ENCODE measurements around the gene CLCN7.

Gene CLCN7, protein sequence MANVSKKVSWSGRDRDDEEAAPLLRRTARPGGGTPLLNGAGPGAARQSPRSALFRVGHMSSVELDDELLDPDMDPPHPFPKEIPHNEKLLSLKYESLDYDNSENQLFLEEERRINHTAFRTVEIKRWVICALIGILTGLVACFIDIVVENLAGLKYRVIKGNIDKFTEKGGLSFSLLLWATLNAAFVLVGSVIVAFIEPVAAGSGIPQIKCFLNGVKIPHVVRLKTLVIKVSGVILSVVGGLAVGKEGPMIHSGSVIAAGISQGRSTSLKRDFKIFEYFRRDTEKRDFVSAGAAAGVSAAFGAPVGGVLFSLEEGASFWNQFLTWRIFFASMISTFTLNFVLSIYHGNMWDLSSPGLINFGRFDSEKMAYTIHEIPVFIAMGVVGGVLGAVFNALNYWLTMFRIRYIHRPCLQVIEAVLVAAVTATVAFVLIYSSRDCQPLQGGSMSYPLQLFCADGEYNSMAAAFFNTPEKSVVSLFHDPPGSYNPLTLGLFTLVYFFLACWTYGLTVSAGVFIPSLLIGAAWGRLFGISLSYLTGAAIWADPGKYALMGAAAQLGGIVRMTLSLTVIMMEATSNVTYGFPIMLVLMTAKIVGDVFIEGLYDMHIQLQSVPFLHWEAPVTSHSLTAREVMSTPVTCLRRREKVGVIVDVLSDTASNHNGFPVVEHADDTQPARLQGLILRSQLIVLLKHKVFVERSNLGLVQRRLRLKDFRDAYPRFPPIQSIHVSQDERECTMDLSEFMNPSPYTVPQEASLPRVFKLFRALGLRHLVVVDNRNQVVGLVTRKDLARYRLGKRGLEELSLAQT

DNA sequence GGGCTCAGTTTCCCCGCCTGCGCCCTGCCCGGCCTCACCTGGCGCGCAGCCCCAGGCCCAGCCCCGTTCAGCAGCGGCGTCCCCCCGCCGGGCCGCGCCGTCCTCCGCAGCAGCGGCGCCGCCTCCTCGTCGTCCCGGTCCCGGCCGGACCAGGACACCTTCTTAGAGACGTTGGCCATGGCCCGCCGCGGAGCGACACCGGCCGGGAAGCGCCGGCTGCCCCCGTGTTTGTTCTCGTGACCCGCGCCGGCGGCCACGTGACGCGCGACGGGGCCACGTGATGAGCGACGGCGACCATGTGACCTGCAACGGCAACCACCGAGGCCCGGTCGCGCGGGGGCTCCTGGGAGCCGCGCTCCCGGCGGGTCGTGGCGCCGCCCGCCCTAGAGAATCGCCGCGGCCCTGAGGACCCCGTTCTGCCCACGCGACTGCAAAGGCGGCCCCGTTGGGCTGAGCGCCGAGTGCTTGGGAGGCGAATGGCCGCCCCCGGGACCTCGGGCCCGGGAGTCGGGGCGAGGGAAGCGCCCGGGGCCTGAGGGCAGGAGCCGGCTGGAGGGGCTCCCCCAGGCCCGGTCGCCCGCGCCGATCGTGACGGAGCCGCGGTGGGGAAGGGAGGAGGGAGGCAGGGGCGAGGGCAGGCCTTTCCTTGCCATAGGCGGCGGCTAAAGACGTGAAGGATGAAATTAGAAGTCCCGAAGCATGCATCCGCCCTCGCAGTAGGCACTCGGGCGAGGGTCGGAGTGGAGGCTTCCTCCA lies at the start of gene CLCN7:
TSS of gene CLCN7 (minus strand) at position 233 of the 756 bp plus-strand sequence. CDS start at position 179, 54 bp downstream.
- DNase-seq = peak; percentile 93 to 94
- TF ChIP-seq GATA1 (IDR thresholded peaks at IDR 0.05; ENCODE audit: low read depth, low read length) (no peak), POLR2A (IDR thresholded peaks at IDR 0.05; ENCODE audit: low read length) (peak; percentile 86)

DNA sequence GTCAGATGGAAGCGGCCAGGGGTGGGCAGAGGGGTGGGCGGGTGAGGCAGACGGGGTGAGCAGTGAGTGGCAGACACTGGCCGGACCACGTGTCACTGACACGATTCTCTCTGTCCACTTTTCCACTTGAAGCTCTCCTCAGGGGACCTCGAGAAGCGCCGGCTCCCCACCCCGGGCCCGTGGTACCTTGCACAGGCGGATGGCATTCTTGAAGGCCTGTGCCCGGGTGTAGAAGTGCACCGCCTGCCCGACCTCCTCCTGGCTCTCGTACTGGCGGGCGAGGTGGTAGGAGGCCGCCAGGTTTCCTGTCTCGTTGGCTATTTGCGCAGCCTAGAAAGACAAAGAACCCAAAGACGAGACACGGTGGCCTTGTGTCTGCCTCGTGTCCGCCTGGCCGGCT lies 49.5 kb upstream of the CLCN7 start:
- no peak for DNase-seq
- no peak for TF ChIP-seq POLR2A (IDR thresholded peaks at IDR 0.05; ENCODE audit: low read length)
- TF ChIP-seq GATA1 (IDR thresholded peaks at IDR 0.05; ENCODE audit: low read depth, low read length) = no peak

DNA sequence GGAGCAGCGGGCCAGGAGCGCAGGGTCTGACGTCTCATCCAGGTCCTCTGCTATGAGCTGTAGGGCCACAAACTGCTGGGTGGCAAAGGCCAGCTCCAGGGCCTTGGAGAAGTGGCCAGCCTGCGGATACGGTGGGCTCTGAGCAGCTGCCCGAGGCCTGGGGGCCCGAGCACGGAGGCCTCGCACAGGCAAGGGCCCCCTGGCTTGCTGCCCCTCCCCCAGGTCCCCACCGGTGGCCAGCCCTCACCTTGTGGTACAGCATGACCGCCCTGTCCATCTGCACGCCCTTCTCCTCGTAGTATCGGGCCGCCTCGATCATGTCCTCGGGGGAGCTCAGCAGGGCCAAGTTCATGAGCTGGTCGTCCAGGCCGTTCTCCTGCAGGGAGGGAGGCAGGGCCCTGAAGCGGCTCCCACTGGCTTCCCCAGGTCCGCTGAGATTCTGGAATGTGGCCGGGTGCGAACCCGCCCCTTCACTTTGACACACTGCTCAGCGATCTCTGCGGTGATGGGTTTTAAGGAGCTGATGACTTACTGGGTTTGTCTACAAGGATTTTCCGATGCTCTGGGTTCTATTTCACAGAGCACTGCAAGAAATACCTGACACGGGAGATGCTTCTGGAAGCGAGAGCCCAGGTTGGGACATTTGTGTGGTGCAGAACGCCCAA lies 48.9 kb upstream of the CLCN7 start:
- TF ChIP-seq POLR2A (IDR thresholded peaks at IDR 0.05; ENCODE audit: low read length) (no peak), GATA1 (IDR thresholded peaks at IDR 0.05; ENCODE audit: low read depth, low read length) (no peak)
- DNase-seq = no peak

DNA sequence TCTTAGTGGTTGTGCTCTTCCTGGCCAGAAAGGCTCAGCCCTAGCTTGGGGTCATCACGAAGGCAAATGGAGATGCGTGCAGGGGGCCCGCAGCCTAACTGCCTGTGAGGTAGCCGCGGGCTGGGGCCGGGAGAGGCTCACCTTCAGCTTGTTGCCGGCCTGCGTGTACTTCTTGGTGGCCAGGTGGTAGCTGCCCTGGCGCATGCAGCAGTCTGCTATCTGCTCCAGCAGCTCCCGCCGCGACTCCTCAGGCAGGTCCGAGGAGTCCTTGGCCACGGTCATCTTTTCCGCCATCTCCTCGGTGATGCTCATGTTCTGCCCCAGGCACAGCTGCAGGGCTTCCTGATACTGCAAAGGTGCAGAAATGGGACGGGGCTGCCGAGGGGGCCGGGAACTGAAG lies 45.6 kb upstream of the CLCN7 start:
- TF ChIP-seq GATA1 (IDR thresholded peaks at IDR 0.05; ENCODE audit: low read depth, low read length) (no peak), POLR2A (IDR thresholded peaks at IDR 0.05; ENCODE audit: low read length) (no peak)
- no peak for DNase-seq

DNA sequence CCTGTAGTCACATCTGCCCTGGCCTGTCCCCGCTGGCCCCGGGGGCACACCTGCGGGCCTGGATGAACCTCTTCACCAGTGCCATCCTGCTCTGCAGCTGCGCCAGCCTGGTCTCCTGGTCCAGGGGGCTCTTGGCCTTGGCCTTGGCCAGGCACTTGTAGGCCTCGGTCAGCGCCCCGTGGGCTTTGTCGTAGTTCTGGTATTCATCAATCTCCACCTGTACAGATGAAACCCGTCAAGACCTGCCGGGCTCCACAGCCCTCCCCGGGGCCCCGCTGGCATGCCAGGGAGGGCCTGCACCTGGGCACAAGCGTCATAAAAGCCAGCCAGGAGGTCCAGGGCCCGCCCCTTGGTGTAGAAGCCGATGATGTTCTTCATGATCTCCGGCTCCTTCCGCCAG lies 45.0 kb upstream of the CLCN7 start:
- no peak for DNase-seq
- no peak for TF ChIP-seq GATA1 (IDR thresholded peaks at IDR 0.05; ENCODE audit: low read depth, low read length)
- TF ChIP-seq POLR2A (IDR thresholded peaks at IDR 0.05; ENCODE audit: low read length) = no peak

DNA sequence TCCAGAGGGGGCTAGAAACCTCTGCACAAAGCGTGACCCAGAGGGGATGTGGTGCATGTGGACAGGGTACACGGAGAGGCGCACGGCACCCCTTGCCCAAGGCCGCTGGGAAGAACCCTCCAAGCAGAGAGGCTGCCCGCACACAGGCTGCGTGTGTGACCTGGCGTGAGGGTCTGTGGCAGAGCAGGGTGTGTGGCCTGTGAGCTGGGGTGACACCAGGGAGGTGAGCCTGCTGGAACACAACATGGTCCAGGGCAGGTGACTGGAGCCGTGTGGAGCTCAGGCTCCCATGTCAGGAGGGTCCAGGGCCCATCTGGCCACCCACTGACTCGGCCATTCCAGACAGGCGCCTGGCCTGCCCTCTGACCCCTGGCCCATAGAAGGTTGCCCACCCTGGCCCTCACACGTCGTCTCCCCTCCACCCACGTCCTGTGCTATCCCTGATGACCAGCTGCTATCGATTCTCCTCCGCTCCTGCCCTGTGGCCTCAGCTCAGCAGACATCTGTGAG lies 43.9 kb upstream of the CLCN7 start:
- TF ChIP-seq GATA1 (IDR thresholded peaks at IDR 0.05; ENCODE audit: low read depth, low read length) (no peak), POLR2A (IDR thresholded peaks at IDR 0.05; ENCODE audit: low read length) (no peak)
- DNase-seq = no peak

DNA sequence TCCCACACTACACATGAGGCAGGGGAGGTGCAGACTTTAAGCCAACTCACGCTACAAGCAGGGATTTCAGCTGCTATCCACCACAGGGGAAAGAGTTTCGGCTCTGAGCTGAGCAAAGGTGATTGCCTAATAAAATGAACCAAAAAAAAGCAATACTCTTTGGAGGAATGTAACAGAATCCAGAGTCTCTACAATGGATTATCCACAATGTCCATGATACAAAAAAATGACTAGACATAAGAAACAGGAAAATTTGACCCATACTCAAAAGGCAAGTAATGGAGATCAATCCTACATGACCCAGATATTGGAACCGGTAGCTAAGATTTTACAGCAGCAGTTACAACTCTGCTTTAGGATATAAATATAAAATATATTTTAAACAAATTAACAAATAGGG lies 39.7 kb upstream of the CLCN7 start:
- no peak for TF ChIP-seq GATA1 (IDR thresholded peaks at IDR 0.05; ENCODE audit: low read depth, low read length)
- no peak for TF ChIP-seq POLR2A (IDR thresholded peaks at IDR 0.05; ENCODE audit: low read length)
- no peak for DNase-seq

DNA sequence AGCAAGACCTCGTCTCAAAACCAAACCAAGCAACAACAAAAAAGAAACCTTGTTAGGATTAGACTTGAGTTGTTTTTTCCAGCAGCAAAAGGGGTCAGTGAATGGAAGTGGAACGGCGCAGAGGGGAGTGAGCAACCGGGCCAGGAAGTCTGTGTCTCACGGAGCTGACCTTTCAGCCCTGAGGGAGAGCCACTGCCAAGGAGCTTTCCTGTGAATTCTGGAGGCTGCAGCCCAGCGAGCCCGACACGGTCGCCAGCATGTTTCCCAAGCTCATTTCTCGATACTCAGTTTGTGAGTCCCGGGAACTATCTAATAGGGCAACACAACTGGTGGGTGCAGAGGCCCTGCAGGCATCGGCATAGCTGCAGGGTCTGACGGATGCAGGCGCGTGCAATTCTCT lies 37.9 kb upstream of the CLCN7 start:
- DNase-seq = no peak
- TF ChIP-seq GATA1 (IDR thresholded peaks at IDR 0.05; ENCODE audit: low read depth, low read length) (no peak), POLR2A (IDR thresholded peaks at IDR 0.05; ENCODE audit: low read length) (no peak)

DNA sequence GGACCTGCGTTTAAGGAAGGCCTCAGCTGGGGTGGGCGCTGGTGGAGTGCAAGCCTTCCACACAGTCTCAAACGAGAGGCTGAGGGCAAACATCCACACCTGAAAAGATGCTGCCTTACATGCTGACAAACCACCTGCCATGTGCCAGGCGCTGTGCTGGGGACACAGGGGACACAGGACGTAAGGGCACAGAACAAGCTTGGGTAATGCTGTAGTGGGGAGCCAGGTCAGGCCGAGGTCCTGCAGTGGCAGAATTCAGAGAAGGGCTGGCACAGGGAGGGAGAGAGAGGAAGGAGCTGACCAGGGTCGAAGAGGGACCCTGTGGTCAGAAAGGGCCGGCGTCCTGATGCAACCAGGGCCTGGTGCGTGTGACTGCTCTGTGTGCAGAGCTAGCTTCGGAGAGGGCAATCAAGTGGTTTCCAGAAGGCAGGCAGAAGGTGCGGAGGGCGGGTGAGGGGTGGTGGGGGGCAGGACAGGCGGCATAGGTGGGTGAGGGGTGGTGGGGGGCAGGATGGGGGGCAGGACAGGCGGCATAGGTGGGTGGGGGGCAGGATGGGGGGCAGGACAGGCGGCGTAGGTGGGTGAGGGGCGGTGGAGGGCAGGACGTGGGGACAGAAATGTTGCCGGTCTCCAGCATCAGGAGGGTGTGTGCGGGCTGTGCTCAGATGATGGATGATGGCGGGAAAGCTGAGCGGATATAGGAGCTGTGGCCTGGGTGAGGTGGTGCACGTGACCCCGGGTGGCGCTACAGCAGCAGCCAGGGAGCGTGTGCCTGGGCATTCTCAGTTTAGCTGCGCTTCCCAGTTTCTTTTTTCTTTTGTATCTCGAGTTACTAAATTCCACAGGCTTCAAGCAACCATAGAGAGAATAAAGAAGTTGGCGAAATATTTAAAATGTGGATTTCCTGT lies 37.1 kb upstream of the CLCN7 start:
- no peak for DNase-seq
- TF ChIP-seq GATA1 (IDR thresholded peaks at IDR 0.05; ENCODE audit: low read depth, low read length) (no peak), POLR2A (IDR thresholded peaks at IDR 0.05; ENCODE audit: low read length) (no peak)

DNA sequence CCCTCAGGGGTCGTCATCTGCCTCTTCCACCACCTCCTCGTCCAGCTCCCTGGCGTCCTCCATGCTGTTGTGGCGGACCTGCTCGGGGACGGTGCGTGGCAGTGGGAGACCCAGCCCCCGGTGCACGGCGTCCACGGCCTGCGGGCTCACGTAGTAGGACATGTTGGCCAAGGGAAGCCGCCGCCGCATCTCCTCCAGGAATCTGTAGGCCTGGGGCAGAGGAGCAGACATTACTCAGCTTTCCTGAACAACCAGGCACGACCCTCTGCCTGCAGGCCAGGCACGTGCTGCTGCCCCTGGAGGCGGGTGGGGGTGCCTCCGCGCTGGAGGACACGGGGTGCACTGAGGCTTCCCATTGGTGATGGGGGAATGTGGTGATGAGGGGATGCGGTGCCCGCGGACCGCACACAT lies 36.1 kb upstream of the CLCN7 start:
- TF ChIP-seq GATA1 (IDR thresholded peaks at IDR 0.05; ENCODE audit: low read depth, low read length) (no peak), POLR2A (IDR thresholded peaks at IDR 0.05; ENCODE audit: low read length) (no peak)
- no peak for DNase-seq

DNA sequence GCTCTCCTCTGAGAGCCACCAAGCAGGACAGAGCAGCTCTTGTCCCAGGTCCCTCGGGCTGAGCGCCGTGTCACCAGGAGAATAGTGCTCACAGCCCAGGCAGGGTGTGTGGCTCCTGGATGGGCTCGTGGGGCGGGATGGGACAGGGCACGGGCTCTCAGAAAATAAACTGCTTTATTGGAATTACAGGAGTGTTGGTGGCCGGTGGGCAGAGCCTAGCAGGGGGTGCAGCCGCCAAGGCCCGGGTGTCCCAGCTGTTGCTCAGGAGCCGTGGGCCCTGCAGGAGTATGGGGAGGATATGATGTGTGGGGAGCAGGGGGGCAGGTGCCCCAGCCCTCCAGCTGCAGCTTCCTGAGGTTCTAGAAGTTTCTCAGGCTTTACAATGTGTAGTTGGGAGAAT lies 35.4 kb upstream of the CLCN7 start:
- no peak for DNase-seq
- TF ChIP-seq GATA1 (IDR thresholded peaks at IDR 0.05; ENCODE audit: low read depth, low read length) (no peak), POLR2A (IDR thresholded peaks at IDR 0.05; ENCODE audit: low read length) (no peak)
